BJ (cell line): ENCODE measurements around the gene DAB2IP. TPM values are rescaled to one million over a fixed set of nuclear protein-coding genes. Genes with fewer than 3 reads are reported as not detected.

Experiments used
- CTCF ChIA-PET: fragments of 350-600 bp; formaldehyde crosslinking; extraction: SDS; loops from one replicate; lab custom pipeline; 2021; ENCODE audit warnings: antibody characterized with exemption, inconsistent platforms; lab: Yijun Ruan, JAX
- POLR2A ChIA-PET: fragments of 300-600 bp; sonication (Branson Sonifier 250); formaldehyde crosslinking; extraction: SDS; loops from one replicate; lab custom pipeline; 2021; ENCODE audit warnings: antibody characterized with exemption; lab: Charles Lee
- DNase-seq: peaks from one replicate; pipeline ENCODE4 v3.0.0-alpha.2; 2011; ENCODE audit warnings: low read depth
- H3K27me3 ChIP-seq: 2 replicates; pipeline ENCODE4 v1.6.0; 2011; ENCODE audit warnings: low read length; ENCODE audit not compliant: control insufficient read depth, insufficient read depth
- H3K36me3 ChIP-seq: 2 replicates; pipeline ENCODE4 v1.5.1; 2011; ENCODE audit warnings: low read length; ENCODE audit not compliant: control insufficient read depth, insufficient read depth
- H3K4me3 ChIP-seq: 2 replicates; pipeline ENCODE4 v1.5.1; 2011; ENCODE audit warnings: low read depth, mild to moderate bottlenecking, control low read depth, low read length
- polyA plus RNA-seq: library from polyadenylated mRNA; depleted of rRNA; stranded (reverse); fragments of >200 nt; gene quantifications from 2 replicates; pipeline ENCODE4 v1.2.3, GENCODE V29; 2011
- TF ChIP-seq, protein P1 (sequence below): IDR thresholded peaks from 2 replicates; pipeline ENCODE4 v1.5.1; 2011; ENCODE audit warnings: low read depth, mild to moderate bottlenecking, control low read depth, inconsistent platforms, low read length, moderate library complexity; ENCODE audit not compliant: insufficient read depth

Gene DAB2IP
- polyA plus RNA-seq, 1 experiment, result 38.1 TPM

DNA sequence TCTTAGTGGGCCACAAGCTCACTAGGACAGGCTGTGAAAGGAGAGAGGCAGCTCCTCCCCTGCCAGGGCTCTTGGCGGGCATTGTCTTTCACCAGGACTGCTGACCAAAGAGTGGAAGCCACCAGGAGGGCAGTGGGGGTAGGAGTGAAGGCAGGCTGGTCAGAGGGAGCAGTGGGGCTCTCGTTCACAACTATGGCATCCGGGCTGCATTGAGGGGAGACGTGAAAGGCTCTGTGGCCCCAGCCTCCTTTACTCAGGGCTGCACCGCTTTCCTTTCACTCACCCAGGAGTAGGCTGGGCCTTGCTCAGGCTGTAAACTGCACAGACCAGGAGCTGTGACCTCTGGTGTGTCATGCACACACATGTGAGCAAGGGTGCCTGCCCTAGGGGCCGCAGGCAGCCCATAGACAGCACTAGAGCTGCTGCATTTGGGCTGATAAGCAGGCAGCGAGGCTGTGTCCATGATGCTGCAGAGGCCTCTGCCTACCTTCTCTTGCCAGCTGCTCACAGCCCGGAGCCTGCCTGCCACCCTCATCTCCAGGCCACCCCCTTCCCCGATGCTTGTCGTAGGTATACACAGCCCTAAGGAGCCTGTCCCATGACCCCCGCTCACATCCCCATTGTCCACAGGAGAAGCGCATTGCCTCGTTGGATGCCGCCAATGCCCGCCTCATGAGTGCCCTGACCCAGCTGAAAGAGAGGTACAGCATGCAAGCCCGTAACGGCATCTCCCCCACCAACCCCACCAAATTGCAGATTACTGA lies 130.4 kb downstream of the DAB2IP start:
- peaks cover 23% of the 10 kb centered on the region for H3K36me3 ChIP-seq
- no peaks in the 10 kb centered on the region for H3K27me3 ChIP-seq
- TF ChIP-seq, protein P1, sequence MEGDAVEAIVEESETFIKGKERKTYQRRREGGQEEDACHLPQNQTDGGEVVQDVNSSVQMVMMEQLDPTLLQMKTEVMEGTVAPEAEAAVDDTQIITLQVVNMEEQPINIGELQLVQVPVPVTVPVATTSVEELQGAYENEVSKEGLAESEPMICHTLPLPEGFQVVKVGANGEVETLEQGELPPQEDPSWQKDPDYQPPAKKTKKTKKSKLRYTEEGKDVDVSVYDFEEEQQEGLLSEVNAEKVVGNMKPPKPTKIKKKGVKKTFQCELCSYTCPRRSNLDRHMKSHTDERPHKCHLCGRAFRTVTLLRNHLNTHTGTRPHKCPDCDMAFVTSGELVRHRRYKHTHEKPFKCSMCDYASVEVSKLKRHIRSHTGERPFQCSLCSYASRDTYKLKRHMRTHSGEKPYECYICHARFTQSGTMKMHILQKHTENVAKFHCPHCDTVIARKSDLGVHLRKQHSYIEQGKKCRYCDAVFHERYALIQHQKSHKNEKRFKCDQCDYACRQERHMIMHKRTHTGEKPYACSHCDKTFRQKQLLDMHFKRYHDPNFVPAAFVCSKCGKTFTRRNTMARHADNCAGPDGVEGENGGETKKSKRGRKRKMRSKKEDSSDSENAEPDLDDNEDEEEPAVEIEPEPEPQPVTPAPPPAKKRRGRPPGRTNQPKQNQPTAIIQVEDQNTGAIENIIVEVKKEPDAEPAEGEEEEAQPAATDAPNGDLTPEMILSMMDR, result no peak
- H3K4me3 ChIP-seq, result no peak overlapping the region
- POLR2A ChIA-PET, result no interaction called here
- CTCF ChIA-PET, result no interaction called here
- DNase-seq, result no peak

DNA sequence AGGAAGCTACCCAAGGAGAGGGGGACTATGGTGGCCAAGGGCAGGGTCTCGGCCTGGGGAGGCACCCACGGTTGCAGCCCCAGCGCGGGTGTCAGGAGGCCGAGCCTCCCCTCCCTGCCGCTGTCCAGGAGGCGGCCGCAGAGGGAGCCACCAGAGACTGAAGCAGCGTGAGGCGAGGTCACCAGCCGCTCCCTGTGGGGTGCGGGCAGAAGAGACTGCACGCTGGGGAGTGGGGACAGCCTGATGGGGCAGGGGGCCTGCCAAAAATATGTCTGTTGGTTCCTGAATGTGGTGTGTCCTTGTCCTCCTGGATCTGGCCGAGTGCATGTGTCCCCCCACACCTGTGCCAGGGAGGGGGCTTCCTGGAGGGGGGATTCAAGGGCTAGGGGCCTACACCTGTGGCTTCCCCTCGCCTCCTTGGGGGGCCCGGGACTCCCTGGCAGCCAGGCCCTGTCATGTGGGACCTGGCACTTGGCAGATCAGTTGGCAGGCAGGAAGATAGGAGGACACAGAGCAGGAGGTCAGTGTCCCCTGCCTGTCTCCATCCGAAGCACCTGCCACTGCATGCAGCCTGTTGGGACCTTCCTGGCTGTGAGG lies 131.2 kb downstream of the DAB2IP start:
- ChIA-PET CTCF (no interaction called here), POLR2A (no interaction called here)
- Histone ChIP-seq H3K4me3 (no peak overlapping the region), H3K36me3 (peaks cover 23% of the 10 kb centered on the region), H3K27me3 (no peaks in the 10 kb centered on the region)
- TF ChIP-seq, protein P1, result no peak
- DNase-seq, result no peak

DNA sequence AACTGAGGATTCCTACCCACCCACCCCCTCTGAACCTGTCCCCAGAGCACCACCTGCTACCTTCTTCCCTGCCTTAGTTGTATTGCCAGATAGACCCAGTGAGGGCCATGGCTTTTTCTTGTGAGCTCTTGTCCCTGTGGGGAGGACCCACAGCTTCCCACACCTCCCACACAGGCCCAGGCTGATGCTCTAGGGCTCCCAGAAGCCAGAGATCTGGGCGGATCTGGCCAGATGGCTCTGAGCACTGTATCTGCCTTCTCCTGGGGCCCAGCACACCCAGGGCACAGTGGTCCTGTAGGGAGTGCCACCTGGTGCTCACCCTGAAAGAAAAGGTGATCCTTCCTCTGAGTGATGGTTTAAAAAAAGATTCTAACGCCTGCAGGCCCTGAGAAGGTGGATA lies 131.7 kb downstream of the DAB2IP start:
- no peak for DNase-seq
- TF ChIP-seq, protein P1, result no peak
- POLR2A ChIA-PET, result no interaction called here
- H3K36me3 ChIP-seq, result peaks cover 23% of the 10 kb centered on the region
- no peak overlapping the region for H3K4me3 ChIP-seq
- H3K27me3 ChIP-seq, result no peaks in the 10 kb centered on the region
- CTCF ChIA-PET, result no interaction called here

DNA sequence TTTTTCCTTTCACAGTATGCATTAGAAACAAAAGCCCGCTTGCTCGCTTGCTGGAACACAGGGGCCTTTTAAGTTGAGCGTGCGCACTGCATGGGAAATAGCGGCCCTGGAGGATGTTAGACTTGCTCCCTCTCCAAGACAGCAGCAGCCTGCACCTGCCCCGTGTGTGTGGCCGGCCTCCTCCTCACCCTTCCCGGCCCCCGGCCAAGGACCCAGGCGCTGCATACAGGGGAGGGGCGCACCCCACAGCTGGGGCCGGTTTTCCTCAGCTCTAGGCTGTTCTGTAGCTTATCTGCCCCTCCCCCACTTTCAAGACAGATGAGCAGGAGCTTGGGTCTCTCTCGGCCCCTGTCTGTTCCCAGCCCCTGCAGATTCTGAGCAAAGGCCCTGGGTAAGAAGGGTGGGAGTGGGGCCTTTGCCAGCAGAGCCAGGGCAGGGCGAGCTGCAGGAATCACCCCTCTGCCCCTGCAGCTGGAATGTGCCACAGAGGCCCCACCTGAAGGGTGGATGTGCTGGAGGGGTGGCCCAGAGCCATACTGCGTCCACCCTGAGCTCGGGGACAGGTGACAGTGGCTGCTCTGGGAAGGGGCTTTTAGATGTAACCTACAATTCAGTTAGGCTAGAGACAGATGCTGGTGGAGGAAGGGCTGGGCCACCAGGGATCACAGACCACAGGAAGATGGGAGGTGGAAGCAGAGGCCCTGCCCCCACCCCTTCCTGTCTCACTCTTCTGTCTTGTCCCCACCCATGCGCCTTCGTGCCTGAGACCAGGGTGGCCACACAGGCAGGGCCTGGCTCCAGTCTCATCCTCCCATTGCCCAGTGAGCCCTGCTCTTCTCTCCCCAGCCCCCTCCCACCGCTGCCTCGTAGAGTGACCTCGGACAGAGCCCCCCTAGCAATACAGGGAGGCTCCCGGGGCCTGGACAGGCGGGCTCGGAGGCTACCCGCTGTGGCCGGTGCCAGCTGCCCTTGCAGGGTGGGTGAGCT lies 132.4 kb downstream of the DAB2IP start:
- no peaks in the 10 kb centered on the region for H3K27me3 ChIP-seq
- peaks cover 23% of the 10 kb centered on the region for H3K36me3 ChIP-seq
- ChIA-PET CTCF (no interaction called here), POLR2A (no interaction called here)
- no peak overlapping the region for H3K4me3 ChIP-seq
- no peak for DNase-seq
- TF ChIP-seq, protein P1, result no peak
